Activated CD8-positive, alpha-beta T cell treated with anti-CD3 and anti-CD28 coated beads, Interleukin-2, amount 10 ng/mL, durations not matched to agents 7 days and 5 days (primary cell): Measurements from ENCODE around the gene IL17RA. TPM values are rescaled to one million over a fixed set of nuclear protein-coding genes. Genes with fewer than 3 reads are reported as not detected.
A peak's percentile ranks its signal among the peaks of the same experiment; 100 is the strongest.

Experiments used
- ATAC-seq: fragments of 150-1000 bp; cut with Tn5 transposase; one replicate; pipeline ENCODE4 v1.10.0; 2021; ENCODE audit warnings: moderate library complexity
- CTCF ChIA-PET: fragments of 350-600 bp; sonication (Branson Sonifier 250); formaldehyde crosslinking; loops from one replicate; lab custom pipeline; 2021; ENCODE audit warnings: antibody characterized with exemption; lab: Charles Lee
- POLR2A ChIA-PET: fragments of 350-600 bp; sonication (Branson Sonifier 250); formaldehyde crosslinking; loops from one replicate; lab custom pipeline; 2021; ENCODE audit warnings: antibody characterized with exemption; lab: Charles Lee
- DNase-seq: peaks from one replicate; pipeline ENCODE4 v3.0.0-alpha.2; 2020
- H3K27ac Mint-ChIP-seq: one replicate; pipeline ENCODE4 v1.8.0; 2021; ENCODE audit warnings: mild to moderate bottlenecking, mixed read lengths
- H3K27me3 Mint-ChIP-seq: one replicate; pipeline ENCODE4 v1.8.0; 2021; ENCODE audit warnings: low read depth, mixed read lengths
- H3K36me3 Mint-ChIP-seq: one replicate; pipeline ENCODE4 v1.8.0; 2021; ENCODE audit warnings: low read depth, mixed read lengths
- H3K4me1 Mint-ChIP-seq: one replicate; pipeline ENCODE4 v1.8.0; 2021; ENCODE audit warnings: low read depth, mixed read lengths
- H3K4me3 Mint-ChIP-seq: one replicate; pipeline ENCODE4 v1.8.0; 2021; ENCODE audit warnings: mild to moderate bottlenecking, mixed read lengths
- H3K9me3 Mint-ChIP-seq: one replicate; pipeline ENCODE4 v1.8.0; 2022; ENCODE audit warnings: mixed read lengths; ENCODE audit not compliant: insufficient read depth
- total RNA-seq, 2 experiments: library from RNA; stranded (reverse); gene quantifications; one replicate each; pipeline ENCODE4 v1.2.3, GENCODE V29; 2021

Gene IL17RA
- total RNA-seq, 2 experiments from 2014 or later = 41.7 to 43.4 TPM

DNA sequence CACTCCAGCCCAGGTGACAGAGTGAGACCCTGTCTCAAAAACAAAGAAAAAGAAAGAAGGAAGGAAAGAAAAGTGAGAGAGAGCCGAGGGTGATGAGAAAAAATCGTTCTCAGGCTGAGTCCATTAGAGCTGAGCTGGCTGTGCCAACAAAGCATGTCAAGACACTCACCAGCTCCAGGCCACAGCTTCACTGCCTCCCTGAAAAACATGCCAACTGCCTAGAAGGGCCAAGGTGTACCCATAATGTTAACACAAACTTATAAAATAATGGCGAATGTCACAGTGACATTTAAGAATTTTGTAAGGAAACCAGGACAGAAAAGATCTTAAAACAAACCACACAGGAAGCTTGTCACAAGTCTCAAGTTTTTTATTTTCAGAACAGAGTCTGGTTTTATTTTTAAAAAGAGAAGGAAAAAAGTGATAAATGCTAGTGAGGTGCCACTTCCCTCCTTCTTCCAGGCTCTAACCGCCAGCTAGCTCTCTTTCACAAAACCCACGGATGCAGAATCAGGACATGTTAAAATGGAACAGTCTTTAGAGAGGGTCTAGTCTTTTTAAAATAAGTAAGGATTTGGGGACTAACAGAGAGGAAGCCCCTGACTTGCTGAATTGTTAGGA, 31.3 kb downstream of the IL17RA start:
- ATAC-seq = peak; percentile 29
- no peak for DNase-seq
- peaks cover 54% of the 10 kb centered on the region for H3K4me1 Mint-ChIP-seq

DNA sequence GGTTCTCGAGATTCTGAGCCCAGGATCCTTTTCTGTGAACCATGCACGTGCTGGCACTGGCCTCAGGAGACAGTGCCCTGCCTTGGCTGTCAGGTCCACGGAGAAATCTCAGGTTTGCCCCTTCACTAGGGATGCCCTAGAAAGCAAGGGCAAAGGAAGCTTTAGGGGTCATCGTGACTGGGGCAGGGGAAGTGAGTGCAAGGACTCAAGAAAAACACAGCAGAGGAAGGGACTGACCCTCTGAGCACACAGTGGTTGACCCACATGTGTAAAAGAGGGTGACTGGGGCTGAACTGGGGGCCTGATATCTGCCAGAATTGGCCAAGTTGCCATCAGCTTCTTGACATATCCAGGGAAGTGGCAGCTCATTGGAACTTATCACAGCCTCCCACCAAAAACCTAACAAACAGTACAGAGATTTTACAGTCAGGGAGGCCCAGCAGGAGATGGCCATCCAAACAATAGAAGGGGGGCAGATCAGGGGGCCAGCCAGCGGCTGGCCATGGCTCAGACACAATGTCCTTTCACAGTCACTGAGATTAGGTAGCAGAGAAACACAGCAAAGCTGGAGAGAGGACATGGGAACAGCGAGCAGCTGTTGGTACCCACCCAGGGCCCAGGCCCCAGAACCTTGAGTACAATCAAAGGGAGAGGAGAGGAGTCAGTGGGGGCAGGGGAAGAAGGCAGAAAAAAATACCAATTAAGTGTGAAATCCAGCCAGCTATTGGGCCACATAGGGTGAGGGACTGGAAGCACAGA, 32.0 kb downstream of the IL17RA start:
- DNase-seq = no peak
- peaks cover 2% of the 10 kb centered on the region for H3K36me3 Mint-ChIP-seq
- peak overlapping the region; percentile 78 for H3K27ac Mint-ChIP-seq
- ChIA-PET POLR2A (interaction anchor here (0.8 to 1.2 kb wide), 4 partner anchors 9 to 150 kb away, joined by 3 to 4 read pairs (median 3); no protein-coding TSS in a partner anchor), CTCF (interaction anchor here (1.0 to 5.7 kb wide), 7 partner anchors 8 to 385 kb away, joined by 3 to 24 read pairs (median 5); no protein-coding TSS in a partner anchor)
- peak overlapping the region; percentile 51 for H3K4me3 Mint-ChIP-seq
- H3K27me3 Mint-ChIP-seq = peaks cover 13% of the 10 kb centered on the region
- peaks cover 56% of the 10 kb centered on the region for H3K4me1 Mint-ChIP-seq
- no peak for ATAC-seq
- H3K9me3 Mint-ChIP-seq = no peaks in the 10 kb centered on the region

More for the DNA sequence above, 31.3 kb downstream of the IL17RA start:
- ChIA-PET POLR2A (interaction anchor here (0.6 to 1.2 kb wide), 4 partner anchors 9 to 616 kb away, joined by 3 to 4 read pairs (median 3); no protein-coding TSS in a partner anchor), CTCF (interaction anchor here (0.9 to 5.7 kb wide), 8 partner anchors 9 to 386 kb away, joined by 3 to 24 read pairs (median 4); no protein-coding TSS in a partner anchor)
- peak overlapping the region; percentile 51 for H3K4me3 Mint-ChIP-seq
- peaks cover 7% of the 10 kb centered on the region for H3K27me3 Mint-ChIP-seq
- H3K27ac Mint-ChIP-seq = peak overlapping the region; percentile 78
- H3K36me3 Mint-ChIP-seq = peaks cover 7% of the 10 kb centered on the region
- H3K9me3 Mint-ChIP-seq = no peaks in the 10 kb centered on the region

DNA sequence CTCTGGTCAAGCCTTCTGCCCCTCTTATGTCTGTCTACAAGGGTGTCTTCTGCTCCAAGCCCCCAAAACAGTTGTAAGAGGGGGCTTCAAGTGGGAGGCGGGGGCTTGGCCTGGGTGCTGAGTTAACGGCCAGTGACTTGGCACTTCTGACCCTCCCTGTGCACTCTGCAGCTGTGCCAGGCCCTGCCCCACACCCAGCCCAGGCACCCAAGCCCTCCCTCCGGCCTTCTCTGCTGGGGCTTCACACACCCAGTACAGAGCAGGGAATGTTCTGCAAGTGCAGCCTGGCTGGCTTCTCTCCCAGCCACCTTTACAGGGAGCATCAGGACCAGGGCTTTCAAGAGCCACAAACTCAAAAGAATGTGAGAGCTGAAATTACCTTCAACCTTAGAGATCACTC, 32.6 kb downstream of the IL17RA start:
- H3K4me3 Mint-ChIP-seq = peak overlapping the region; percentile 42
- no peaks in the 10 kb centered on the region for H3K9me3 Mint-ChIP-seq
- peaks cover 19% of the 10 kb centered on the region for H3K27me3 Mint-ChIP-seq
- H3K27ac Mint-ChIP-seq = peak overlapping the region; percentile 83
- ChIA-PET POLR2A (interaction anchor here (1.0 kb wide), 1 partner anchor 149 kb away, joined by 3 read pairs; no protein-coding TSS in a partner anchor), CTCF (interaction anchor here (0.7 to 5.7 kb wide), 5 partner anchors 10 to 55 kb away, joined by 3 to 24 read pairs (median 4); no protein-coding TSS in a partner anchor)
- H3K4me1 Mint-ChIP-seq = peaks cover 56% of the 10 kb centered on the region
- ATAC-seq = no peak
- no peak for DNase-seq
- peaks cover 2% of the 10 kb centered on the region for H3K36me3 Mint-ChIP-seq

DNA sequence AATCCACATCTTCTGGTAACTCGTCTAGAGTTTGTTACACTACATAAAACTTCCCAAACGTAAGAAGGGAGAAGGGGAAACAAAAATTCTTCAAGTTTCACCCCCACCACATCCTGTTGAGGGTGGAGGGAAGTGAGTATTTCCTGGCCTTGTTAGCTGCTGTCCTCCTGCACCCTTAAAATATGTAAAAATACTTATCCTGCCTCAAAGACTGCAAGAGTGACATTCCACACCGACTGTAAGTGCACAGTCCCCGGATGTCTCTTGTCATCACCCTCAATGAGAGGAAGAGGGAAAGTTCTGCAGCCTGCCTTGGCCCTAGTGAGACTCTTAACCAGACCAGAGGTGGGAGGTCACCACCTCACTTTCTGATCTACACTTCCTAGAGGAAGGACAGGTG, 33.1 kb downstream of the IL17RA start:
- ChIA-PET POLR2A (interaction anchor here (1.0 kb wide), 1 partner anchor 148 kb away, joined by 3 read pairs; no protein-coding TSS in a partner anchor), CTCF (interaction anchor here (0.7 to 5.7 kb wide), 3 partner anchors 10 to 54 kb away, joined by 3 to 24 read pairs (median 4); no protein-coding TSS in a partner anchor)
- Mint-ChIP-seq H3K4me3 (peak overlapping the region; percentile 42), H3K9me3 (no peaks in the 10 kb centered on the region), H3K4me1 (peaks cover 56% of the 10 kb centered on the region), H3K36me3 (peaks cover 2% of the 10 kb centered on the region), H3K27me3 (peaks cover 24% of the 10 kb centered on the region), H3K27ac (peak overlapping the region; percentile 83)
- ATAC-seq = peak; percentile 32
- DNase-seq = peak; percentile 41

DNA sequence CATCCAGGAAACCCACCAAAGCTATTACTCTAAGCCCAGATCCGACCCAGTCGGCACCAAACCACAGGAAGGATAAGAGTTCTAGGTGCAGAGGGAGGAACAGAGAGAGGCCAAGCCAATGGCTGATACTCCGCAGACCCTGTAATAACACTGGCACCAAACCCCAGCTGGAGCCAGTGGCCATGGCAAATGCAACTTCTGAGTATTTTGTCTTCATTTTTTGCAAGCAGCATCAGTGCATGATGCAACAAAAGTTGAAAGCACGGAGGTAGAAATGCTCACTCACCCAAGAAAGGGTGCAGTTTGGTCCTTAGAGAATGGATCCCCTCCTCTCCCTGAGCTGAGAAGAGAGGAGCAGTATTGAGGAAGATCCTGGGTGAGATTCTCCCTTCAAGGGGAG, 33.5 kb downstream of the IL17RA start:
- Mint-ChIP-seq H3K9me3 (no peaks in the 10 kb centered on the region), H3K27ac (peak overlapping the region; percentile 83), H3K4me1 (peaks cover 56% of the 10 kb centered on the region), H3K4me3 (peak overlapping the region; percentile 42), H3K27me3 (peaks cover 25% of the 10 kb centered on the region), H3K36me3 (no peaks in the 10 kb centered on the region)
- no peak for ATAC-seq
- ChIA-PET CTCF (interaction anchor here (1.3 to 5.7 kb wide), 2 partner anchors 11 to 54 kb away, joined by 4 to 24 read pairs; no protein-coding TSS in a partner anchor), POLR2A (no interaction called here)
- no peak for DNase-seq

DNA sequence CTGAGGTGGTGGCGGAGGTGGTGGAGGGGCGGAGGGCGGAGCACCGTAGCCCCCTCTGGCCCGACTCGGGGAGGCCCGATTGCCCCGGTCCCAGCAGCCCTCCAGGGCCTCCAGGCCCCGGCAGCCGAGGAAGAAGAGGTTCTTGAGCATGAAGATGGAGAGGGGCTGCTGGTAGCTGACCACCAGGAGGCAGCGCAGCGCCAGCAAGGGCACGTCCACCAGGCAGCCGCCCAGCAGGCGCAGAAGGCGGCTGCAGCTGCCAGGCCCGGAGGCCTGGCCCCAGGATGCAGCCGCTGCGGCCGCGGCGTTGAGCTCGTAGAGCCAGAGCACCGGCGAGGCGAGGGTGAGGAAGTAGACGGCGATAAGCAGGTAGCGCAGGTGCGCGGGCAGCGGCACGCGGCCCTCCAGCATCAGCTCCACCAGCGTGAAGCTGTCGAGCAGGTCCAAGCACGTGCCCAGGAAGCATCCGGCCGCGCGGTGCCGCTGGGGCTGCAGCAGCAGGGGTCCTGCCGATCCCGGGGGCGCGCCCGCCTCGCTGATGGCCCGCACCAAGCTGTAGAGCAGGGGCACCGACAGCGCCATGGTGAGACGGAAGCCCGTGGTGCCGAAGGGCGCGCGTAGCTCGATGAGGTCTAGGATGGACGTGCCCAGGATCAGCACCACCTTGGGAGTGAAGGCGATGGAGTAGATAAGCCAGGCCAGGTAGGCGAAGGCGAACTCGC, 34.8 kb downstream of the IL17RA start:
- Mint-ChIP-seq H3K27me3 (peaks cover 29% of the 10 kb centered on the region), H3K4me1 (peaks cover 53% of the 10 kb centered on the region), H3K27ac (no peak overlapping the region), H3K9me3 (no peaks in the 10 kb centered on the region), H3K4me3 (no peak overlapping the region), H3K36me3 (no peaks in the 10 kb centered on the region)
- DNase-seq = no peak
- CTCF ChIA-PET = no interaction called here
- POLR2A ChIA-PET = interaction anchor here (0.8 kb wide), 1 partner anchor 32 kb away, joined by 3 read pairs; no protein-coding TSS in a partner anchor
- ATAC-seq = no peak

DNA sequence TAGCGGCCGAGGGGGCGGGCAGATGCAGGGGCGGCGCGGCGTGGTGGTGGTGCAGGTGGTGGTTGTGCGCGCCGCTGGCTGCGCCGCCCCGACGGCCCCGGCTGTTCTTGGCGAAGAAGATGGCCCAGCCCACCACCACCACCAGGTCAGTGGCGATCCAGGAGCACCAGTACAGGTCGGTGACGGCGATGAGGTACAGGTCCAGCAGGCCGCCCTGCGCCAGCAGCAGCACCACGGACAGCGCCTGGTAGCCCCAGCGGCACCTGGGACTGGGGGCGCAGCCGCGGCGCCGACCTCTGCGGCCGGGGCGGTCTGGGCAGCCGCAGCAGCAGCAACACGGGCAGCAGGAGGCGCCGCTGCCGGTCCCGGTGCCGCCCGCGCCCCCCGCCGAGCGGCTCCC, 35.5 kb downstream of the IL17RA start:
- peak; percentile 69 for ATAC-seq
- Mint-ChIP-seq H3K27ac (no peak overlapping the region), H3K4me3 (no peak overlapping the region), H3K9me3 (no peaks in the 10 kb centered on the region), H3K4me1 (peaks cover 46% of the 10 kb centered on the region), H3K27me3 (peaks cover 29% of the 10 kb centered on the region), H3K36me3 (no peaks in the 10 kb centered on the region)
- POLR2A ChIA-PET = no interaction called here
- DNase-seq = peak; percentile 72
- CTCF ChIA-PET = no interaction called here

DNA sequence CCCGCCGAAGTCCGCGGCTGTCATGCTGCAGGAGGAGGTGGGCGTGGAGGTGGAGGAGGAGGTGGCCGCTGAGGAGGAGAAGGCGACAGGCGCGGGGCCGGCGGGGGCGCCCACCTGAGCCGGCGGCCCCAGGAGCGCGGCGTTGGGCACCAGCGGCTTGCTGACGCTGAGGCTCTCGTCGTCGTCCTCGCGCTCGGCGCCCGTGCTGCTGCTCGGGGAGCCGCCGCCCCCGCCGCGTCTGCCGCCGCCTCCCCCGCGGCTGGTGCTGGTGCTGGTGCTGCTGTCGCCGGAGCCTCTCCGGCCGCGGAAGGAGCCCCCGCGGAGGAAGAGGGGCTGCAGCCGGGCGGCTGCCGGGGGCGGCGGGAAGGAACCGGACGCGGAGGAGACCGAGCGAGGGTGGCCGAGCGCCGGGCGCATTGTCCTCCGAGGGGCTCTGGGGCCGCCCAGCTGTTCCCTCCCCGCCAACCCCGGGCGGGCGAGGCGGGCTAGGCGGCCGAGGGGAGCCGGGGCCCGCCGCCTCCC, 36.0 kb downstream of the IL17RA start:
- ATAC-seq (peak; percentile 44), DNase-seq (no peak)
- H3K27ac Mint-ChIP-seq = no peak overlapping the region
- H3K27me3 Mint-ChIP-seq = peaks cover 29% of the 10 kb centered on the region
- H3K4me3 Mint-ChIP-seq = no peak overlapping the region
- CTCF ChIA-PET = no interaction called here
- peaks cover 41% of the 10 kb centered on the region for H3K4me1 Mint-ChIP-seq
- no peaks in the 10 kb centered on the region for H3K9me3 Mint-ChIP-seq
- POLR2A ChIA-PET = no interaction called here
- H3K36me3 Mint-ChIP-seq = no peaks in the 10 kb centered on the region

DNA sequence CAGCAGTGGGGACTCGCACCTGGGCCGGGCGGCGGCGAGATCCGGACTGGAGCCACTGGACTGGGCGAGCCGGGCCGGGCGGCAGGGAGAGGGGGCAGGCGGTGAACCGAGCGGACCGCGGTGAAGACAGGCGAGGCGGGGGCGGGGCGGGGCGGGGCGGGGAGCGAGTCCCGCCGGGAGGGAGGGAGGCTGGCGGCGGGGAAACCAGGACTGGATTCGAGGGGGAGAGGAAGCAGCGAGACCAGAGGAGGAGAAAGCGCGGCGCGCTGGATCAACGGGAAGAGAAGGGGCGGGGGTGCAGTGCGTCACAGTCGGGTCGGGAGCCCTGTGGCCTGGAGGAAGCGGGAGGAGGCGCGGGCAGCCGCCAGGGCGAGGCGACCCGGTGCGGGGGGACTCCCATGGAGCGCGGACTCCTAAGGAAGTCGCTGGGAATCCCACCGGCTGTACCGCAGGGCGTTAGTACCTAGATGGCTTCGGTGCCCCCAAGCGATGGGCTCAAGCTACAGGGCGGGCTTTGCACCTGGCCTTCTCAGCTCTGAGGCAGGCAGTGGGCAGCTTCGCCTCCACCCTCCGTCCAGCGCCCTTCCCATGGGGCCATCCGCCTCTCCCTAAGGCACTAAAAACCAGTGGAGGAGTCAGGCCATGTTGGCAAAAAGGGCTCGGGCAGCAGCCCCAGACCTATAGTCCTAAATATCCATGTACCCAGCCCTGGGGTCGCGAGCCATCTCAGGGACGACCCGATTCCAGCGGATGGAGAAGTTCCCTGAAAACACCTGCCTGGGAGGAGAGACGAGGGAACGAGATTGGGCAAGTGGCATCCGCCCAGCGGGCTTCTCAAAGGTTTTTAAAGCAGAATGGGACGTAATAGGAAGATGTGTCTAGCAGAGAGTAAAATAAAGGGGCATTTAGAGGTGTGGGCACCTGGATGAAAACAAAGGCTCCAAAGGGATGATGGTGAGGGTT, 36.7 kb downstream of the IL17RA start, which contains the start of gene TMEM121B:
TMEM121B (minus strand) TSS at position 128 of the 963 bp plus-strand sequence. CDS start 233 bp downstream, outside the sequence.
- Mint-ChIP-seq H3K9me3 (no peaks in the 10 kb centered on the region), H3K27me3 (peaks cover 29% of the 10 kb centered on the region), H3K27ac (no peak within 1 kb of the TSS), H3K4me1 (peaks cover 34% of the 10 kb centered on the region), H3K4me3 (peak within 1 kb of the TSS; percentile 49), H3K36me3 (no peaks in the 10 kb centered on the region)
- DNase-seq (no peak), ATAC-seq (no peak)
- ChIA-PET POLR2A (no interaction called here), CTCF (no interaction called here)

DNA sequence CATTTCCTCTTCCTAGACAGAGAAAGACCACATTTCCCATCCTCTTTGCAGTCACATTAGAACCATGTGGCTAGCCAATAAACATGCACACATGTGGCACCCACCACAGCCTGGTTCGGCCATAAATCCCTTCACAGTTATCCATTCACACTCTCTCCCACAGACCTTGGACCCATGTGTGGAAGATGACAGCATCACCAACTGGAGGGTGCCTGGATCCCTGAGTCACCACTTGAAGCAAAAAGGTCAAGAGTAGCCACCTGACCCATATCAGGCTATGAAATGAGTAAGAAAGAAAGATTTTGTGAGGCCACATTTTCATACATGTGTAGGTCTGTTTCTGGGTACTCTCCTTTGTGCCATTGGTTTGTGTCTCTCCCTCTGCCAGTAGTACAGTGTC, 45.4 kb downstream of the IL17RA start:
- CTCF ChIA-PET = no interaction called here
- peaks cover 2% of the 10 kb centered on the region for H3K36me3 Mint-ChIP-seq
- no peak overlapping the region for H3K27ac Mint-ChIP-seq
- DNase-seq = no peak
- peaks cover 2% of the 10 kb centered on the region for H3K4me1 Mint-ChIP-seq
- POLR2A ChIA-PET = no interaction called here
- H3K27me3 Mint-ChIP-seq = peaks cover 2% of the 10 kb centered on the region
- no peaks in the 10 kb centered on the region for H3K9me3 Mint-ChIP-seq
- ATAC-seq = no peak
- no peak overlapping the region for H3K4me3 Mint-ChIP-seq
